HCT116 (cell line): ENCODE results near the gene LMAN1L.

Source experiments
- CEBPB ChIP-seq: IDR thresholded peaks from 2 replicates; pipeline ENCODE4 v1.6.1; 2012; ENCODE audit warnings: low read depth
- EGR1 ChIP-seq: IDR thresholded peaks from 2 replicates; pipeline ENCODE4 v1.6.1; 2012; ENCODE audit warnings: low read depth
- EZH2 ChIP-seq: fragments of 200-600 bp; sonication (generic); IDR thresholded peaks from 2 replicates; pipeline ENCODE4 v1.6.1; 2017; ENCODE audit warnings: antibody characterized with exemption, mixed run types
- EZH2phosphoT487 ChIP-seq: fragments of 200-600 bp; IDR thresholded peaks from 2 replicates; pipeline ENCODE4 v1.6.1; 2018; ENCODE audit warnings: antibody characterized with exemption, borderline replicate concordance
- POLR2AphosphoS5 ChIP-seq: IDR thresholded peaks from 2 replicates; pipeline ENCODE4 v1.6.1; 2011; ENCODE audit warnings: mild to moderate bottlenecking, low read depth, low read length, moderate library complexity
- SP1 ChIP-seq: IDR thresholded peaks from 2 replicates; pipeline ENCODE4 v1.6.1; 2012; ENCODE audit warnings: low read depth
- ZNF274 ChIP-seq: fragments of 200-500 bp; sonication (Bioruptor generic); IDR thresholded peaks from 2 replicates; pipeline ENCODE4 v1.6.1; 2014; ENCODE audit warnings: mild to moderate bottlenecking, low read depth, low read length, inconsistent platforms
- TF ChIP-seq, protein P1 (sequence below), 3 experiments: fragments of 200-600 bp in 1 of 3; sonication (generic) in 1 of 3; IDR thresholded peaks in 2 of 3; conservative IDR thresholded peaks in 1 of 3; 2 replicates each; pipeline ENCODE4 v1.5.1; 2012 to 2017; ENCODE audit warnings: low read depth in 2 of 3, low read length in 2 of 3, antibody characterized with exemption in 1 of 3, borderline replicate concordance in 1 of 3, control low read depth in 1 of 3, mild to moderate bottlenecking in 1 of 3, mixed read lengths in 1 of 3, mixed run types in 1 of 3, moderate library complexity in 1 of 3; ENCODE audit not compliant: insufficient read depth in 1 of 3
- TF ChIP-seq, protein P2 (sequence below): IDR thresholded peaks from 2 replicates; pipeline ENCODE4 v1.6.1; 2012; ENCODE audit warnings: low read depth

DNA sequence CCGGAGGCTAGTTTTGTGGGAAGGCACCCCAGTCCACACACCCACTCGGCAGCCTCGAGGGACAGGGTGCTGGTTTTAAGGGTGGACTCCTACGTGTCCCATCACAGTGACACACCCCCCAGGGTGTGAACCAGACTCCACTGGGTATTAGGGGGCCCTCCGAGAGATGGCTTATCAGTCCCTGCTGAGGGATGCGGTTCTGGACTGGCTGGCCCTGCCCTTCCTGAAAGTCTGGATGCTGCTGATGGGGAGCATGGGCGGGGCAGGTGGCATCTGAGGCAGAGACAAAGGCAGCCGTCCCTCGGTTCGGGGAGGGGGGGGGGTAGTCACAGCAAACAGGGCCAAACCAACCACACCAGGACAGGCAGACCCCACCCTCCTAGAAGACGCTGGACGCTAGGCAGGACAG, 31.3 kb downstream of the LMAN1L start:
- TF ChIP-seq SP1 (no peak), EZH2 (no peak), ZNF274 (no peak), EZH2phosphoT487 (no peak), EGR1 (no peak), POLR2AphosphoS5 (no peak), CEBPB (no peak)
- TF ChIP-seq, protein P1, sequence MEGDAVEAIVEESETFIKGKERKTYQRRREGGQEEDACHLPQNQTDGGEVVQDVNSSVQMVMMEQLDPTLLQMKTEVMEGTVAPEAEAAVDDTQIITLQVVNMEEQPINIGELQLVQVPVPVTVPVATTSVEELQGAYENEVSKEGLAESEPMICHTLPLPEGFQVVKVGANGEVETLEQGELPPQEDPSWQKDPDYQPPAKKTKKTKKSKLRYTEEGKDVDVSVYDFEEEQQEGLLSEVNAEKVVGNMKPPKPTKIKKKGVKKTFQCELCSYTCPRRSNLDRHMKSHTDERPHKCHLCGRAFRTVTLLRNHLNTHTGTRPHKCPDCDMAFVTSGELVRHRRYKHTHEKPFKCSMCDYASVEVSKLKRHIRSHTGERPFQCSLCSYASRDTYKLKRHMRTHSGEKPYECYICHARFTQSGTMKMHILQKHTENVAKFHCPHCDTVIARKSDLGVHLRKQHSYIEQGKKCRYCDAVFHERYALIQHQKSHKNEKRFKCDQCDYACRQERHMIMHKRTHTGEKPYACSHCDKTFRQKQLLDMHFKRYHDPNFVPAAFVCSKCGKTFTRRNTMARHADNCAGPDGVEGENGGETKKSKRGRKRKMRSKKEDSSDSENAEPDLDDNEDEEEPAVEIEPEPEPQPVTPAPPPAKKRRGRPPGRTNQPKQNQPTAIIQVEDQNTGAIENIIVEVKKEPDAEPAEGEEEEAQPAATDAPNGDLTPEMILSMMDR (IDR thresholded peaks at IDR 0.05 in 2 of 3, conservative IDR thresholded peaks at IDR 0.05 in 1 of 3; ENCODE audit: borderline replicate concordance in 1 of 3, insufficient read depth in 1 of 3, low read depth in 2 of 3, low read length in 2 of 3) = no peak
- TF ChIP-seq, protein P2, sequence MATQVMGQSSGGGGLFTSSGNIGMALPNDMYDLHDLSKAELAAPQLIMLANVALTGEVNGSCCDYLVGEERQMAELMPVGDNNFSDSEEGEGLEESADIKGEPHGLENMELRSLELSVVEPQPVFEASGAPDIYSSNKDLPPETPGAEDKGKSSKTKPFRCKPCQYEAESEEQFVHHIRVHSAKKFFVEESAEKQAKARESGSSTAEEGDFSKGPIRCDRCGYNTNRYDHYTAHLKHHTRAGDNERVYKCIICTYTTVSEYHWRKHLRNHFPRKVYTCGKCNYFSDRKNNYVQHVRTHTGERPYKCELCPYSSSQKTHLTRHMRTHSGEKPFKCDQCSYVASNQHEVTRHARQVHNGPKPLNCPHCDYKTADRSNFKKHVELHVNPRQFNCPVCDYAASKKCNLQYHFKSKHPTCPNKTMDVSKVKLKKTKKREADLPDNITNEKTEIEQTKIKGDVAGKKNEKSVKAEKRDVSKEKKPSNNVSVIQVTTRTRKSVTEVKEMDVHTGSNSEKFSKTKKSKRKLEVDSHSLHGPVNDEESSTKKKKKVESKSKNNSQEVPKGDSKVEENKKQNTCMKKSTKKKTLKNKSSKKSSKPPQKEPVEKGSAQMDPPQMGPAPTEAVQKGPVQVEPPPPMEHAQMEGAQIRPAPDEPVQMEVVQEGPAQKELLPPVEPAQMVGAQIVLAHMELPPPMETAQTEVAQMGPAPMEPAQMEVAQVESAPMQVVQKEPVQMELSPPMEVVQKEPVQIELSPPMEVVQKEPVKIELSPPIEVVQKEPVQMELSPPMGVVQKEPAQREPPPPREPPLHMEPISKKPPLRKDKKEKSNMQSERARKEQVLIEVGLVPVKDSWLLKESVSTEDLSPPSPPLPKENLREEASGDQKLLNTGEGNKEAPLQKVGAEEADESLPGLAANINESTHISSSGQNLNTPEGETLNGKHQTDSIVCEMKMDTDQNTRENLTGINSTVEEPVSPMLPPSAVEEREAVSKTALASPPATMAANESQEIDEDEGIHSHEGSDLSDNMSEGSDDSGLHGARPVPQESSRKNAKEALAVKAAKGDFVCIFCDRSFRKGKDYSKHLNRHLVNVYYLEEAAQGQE = no peak
